Measurements from ENCODE around the gene HHAT.

GRCh38 chr1:210556475-210556874 is 227.8 kb downstream of the HHAT start:
- no peak for TF ChIP-seq POLR2A (IDR thresholded peaks at IDR 0.05)
- TF ChIP-seq, protein P1, sequence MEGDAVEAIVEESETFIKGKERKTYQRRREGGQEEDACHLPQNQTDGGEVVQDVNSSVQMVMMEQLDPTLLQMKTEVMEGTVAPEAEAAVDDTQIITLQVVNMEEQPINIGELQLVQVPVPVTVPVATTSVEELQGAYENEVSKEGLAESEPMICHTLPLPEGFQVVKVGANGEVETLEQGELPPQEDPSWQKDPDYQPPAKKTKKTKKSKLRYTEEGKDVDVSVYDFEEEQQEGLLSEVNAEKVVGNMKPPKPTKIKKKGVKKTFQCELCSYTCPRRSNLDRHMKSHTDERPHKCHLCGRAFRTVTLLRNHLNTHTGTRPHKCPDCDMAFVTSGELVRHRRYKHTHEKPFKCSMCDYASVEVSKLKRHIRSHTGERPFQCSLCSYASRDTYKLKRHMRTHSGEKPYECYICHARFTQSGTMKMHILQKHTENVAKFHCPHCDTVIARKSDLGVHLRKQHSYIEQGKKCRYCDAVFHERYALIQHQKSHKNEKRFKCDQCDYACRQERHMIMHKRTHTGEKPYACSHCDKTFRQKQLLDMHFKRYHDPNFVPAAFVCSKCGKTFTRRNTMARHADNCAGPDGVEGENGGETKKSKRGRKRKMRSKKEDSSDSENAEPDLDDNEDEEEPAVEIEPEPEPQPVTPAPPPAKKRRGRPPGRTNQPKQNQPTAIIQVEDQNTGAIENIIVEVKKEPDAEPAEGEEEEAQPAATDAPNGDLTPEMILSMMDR (IDR thresholded peaks at IDR 0.05) = no peak

Measured in vagina (tissue), 2 donors.